GM12878 (cell line): ENCODE results near the gene SGIP1. TPM values are rescaled to one million over a fixed set of nuclear protein-coding genes. Genes with fewer than 3 reads are reported as not detected.

Source experiments
- ATAC-seq: fragments of 200-7000 bp; cut with Tn5 transposase; 3 replicates; pipeline ENCODE4 v1.9.1; 2020; ENCODE audit warnings: mild to moderate bottlenecking, moderate library complexity
- BruUV-seq: library from RNA; stranded (reverse); fragments of 400-500 nt; replicated peaks from 2 replicates; lab custom pipeline; 2021; lab: Mats Ljungman, UMichigan
- CTCF ChIA-PET: fragments of 300-600 bp; sonication (Branson Sonifier 250); formaldehyde crosslinking; extraction: SDS; loops from one replicate; lab custom pipeline; 2021; ENCODE audit warnings: inconsistent platforms; lab: Yijun Ruan, JAX
- POLR2A ChIA-PET: fragments of 350-600 bp; formaldehyde crosslinking; extraction: SDS; loops from one replicate; lab custom pipeline; 2021; ENCODE audit warnings: inconsistent platforms; lab: Charles Lee
- RAD21 ChIA-PET: fragments of 300-600 bp; sonication (Branson Sonifier 250); formaldehyde crosslinking; loops from one replicate; lab custom pipeline; 2023; ENCODE audit warnings: antibody characterized with exemption; ENCODE audit not compliant: unreplicated experiment; lab: Charles Lee
- SMC1A ChIA-PET: fragments of 300-600 bp; sonication (Branson Sonifier 250); formaldehyde crosslinking; loops from one replicate; lab custom pipeline; 2023; ENCODE audit not compliant: unreplicated experiment, uncharacterized antibody; lab: Charles Lee
- DNase-seq: peaks from one replicate; pipeline ENCODE4 v3.0.0-alpha.2; 2011; ENCODE audit warnings: low read depth, low spot score
- FAIRE-seq: peaks from 3 replicates; lab custom pipeline; 2011; peaks lifted over from hg19 to GRCh38; lab: Jason Lieb, UNC
- H2AFZ ChIP-seq: 2 replicates; pipeline ENCODE4 v1.6.0; 2011; ENCODE audit warnings: low read depth, low read length, control low read depth; ENCODE audit not compliant: control insufficient read depth
- H3K27ac ChIP-seq: 2 replicates; pipeline ENCODE4 v1.5.1; 2011; ENCODE audit warnings: control low read depth; ENCODE audit not compliant: control insufficient read depth, insufficient read depth
- H3K27me3 ChIP-seq, 2 experiments: replicated peaks in 1 of 2; 2 replicates each; pipeline versions ENCODE4 v1.6.0 to v1.6.1; 2011; ENCODE audit warnings: low read length in 1 of 2; ENCODE audit not compliant: control insufficient read depth in 2 of 2, insufficient read depth in 2 of 2
- H3K36me3 ChIP-seq, 2 experiments: 2 replicates each; pipeline ENCODE4 v1.5.1; 2011; ENCODE audit warnings: low read length in 1 of 2; ENCODE audit not compliant: control insufficient read depth in 2 of 2, insufficient read depth in 2 of 2
- H3K4me1 ChIP-seq: 2 replicates; pipeline ENCODE4 v1.6.1; 2011; ENCODE audit warnings: mild to moderate bottlenecking, low read length, moderate library complexity, mixed read lengths; ENCODE audit not compliant: control insufficient read depth, insufficient read depth
- H3K4me2 ChIP-seq: 2 replicates; pipeline ENCODE4 v1.6.0; 2011; ENCODE audit warnings: control low read depth; ENCODE audit not compliant: control insufficient read depth, insufficient read depth
- H3K4me3 ChIP-seq: fragments of 200-600 bp; sonication (generic); 2 replicates; pipeline ENCODE4 v1.5.1; 2016
- H3K79me2 ChIP-seq: 2 replicates; pipeline ENCODE4 v1.6.0; 2011; ENCODE audit warnings: low read length; ENCODE audit not compliant: control insufficient read depth, insufficient read depth
- H3K9ac ChIP-seq: 2 replicates; pipeline ENCODE4 v1.8.0; 2011; ENCODE audit warnings: low read length, control low read depth, mixed read lengths; ENCODE audit not compliant: control insufficient read depth, insufficient read depth
- H3K9me3 ChIP-seq: replicated peaks from 3 replicates; pipeline ENCODE4 v1.5.1; 2011; ENCODE audit warnings: mild to moderate bottlenecking, low read length; ENCODE audit not compliant: control insufficient read depth, insufficient read depth
- H4K20me1 ChIP-seq: 2 replicates; pipeline ENCODE4 v1.6.0; 2011; ENCODE audit not compliant: control insufficient read depth, insufficient read depth
- CEBPB ChIP-seq, 2 experiments: fragments of 150-350 bp in 1 of 2; IDR thresholded peaks; 2 replicates each; pipeline ENCODE4 v1.6.1; 2012 to 2014; ENCODE audit warnings: low read depth in 2 of 2, low read length in 2 of 2, borderline replicate concordance in 1 of 2, inconsistent platforms in 1 of 2
- CHD4 ChIP-seq: fragments of 200-600 bp; sonication (generic); IDR thresholded peaks from 2 replicates; pipeline ENCODE4 v1.6.1; 2016; ENCODE audit warnings: mild to moderate bottlenecking
- CREB1 ChIP-seq: IDR thresholded peaks from 2 replicates; pipeline ENCODE4 v1.6.1; 2012; ENCODE audit warnings: low read depth, mild to moderate bottlenecking, inconsistent platforms
- CREM ChIP-seq: IDR thresholded peaks from 2 replicates; pipeline ENCODE4 v1.6.1; 2014; ENCODE audit warnings: antibody characterized with exemption, low read depth
- JUND ChIP-seq: IDR thresholded peaks from 2 replicates; pipeline ENCODE4 v1.6.1; 2012; ENCODE audit warnings: low read depth, mild to moderate bottlenecking, low read length, improper control_type of control experiment, moderate library complexity
- MTA3 ChIP-seq: IDR thresholded peaks from 2 replicates; pipeline ENCODE4 v1.6.1; 2012; ENCODE audit warnings: low read length, inconsistent platforms, borderline replicate concordance
- NR2F1 ChIP-seq: fragments of 450-650 bp; conservative IDR thresholded peaks from 2 replicates; pipeline ENCODE4 v1.6.1; 2017; ENCODE audit warnings: mild to moderate bottlenecking
- SPI1 ChIP-seq: IDR thresholded peaks from 2 replicates; pipeline ENCODE4 v1.6.1; 2011; ENCODE audit warnings: low read depth, mild to moderate bottlenecking, low read length, moderate library complexity, borderline replicate concordance; ENCODE audit not compliant: insufficient read depth
- SUZ12 ChIP-seq: fragments of 200-600 bp; sonication (generic); IDR thresholded peaks from one replicate; pipeline ENCODE4 v1.6.1; 2018; ENCODE audit warnings: antibody characterized with exemption, mild to moderate bottlenecking; ENCODE audit not compliant: unreplicated experiment
- USF1 ChIP-seq: IDR thresholded peaks from 2 replicates; pipeline ENCODE4 v1.6.1; 2011; ENCODE audit warnings: borderline replicate concordance, low read depth, mild to moderate bottlenecking, moderate library complexity, mixed read lengths, low read length; ENCODE audit not compliant: insufficient read depth; ENCODE audit errors: extremely low read length
- ZBTB11 ChIP-seq: fragments of 450-650 bp; formaldehyde crosslinking; IDR thresholded peaks from 2 replicates; pipeline ENCODE4 v1.5.0; 2022; ENCODE audit warnings: mild to moderate bottlenecking, missing genetic modification characterization
- ZNF207 ChIP-seq: fragments of 450-650 bp; IDR thresholded peaks from 2 replicates; pipeline ENCODE4 v1.6.1; 2014; ENCODE audit warnings: antibody characterized with exemption, mild to moderate bottlenecking, borderline replicate concordance
- ZSCAN29 ChIP-seq: fragments of 450-650 bp; IDR thresholded peaks from 2 replicates; pipeline ENCODE4 v1.6.1; 2017; ENCODE audit warnings: mild to moderate bottlenecking, moderate library complexity
- WGBS: methylation state at CpG from one replicate; pipeline ENCODE4 v1.1.6; 2016; ENCODE audit warnings: low lambda C conversion rate; ENCODE audit not compliant: insufficient replicate concordance, insufficient coverage; ENCODE audit errors: missing lambda C conversion rate; 5-methylcytosine and 5-hydroxymethylcytosine counted together
- in situ Hi-C: fragments of 300-500 bp; cut with MboI; formaldehyde crosslinking; loops from 9 replicates; pipeline ENCODE4 v1.14.3; 2018; ENCODE audit warnings: mixed read lengths
- intact Hi-C: fragments of 100-400 bp; cut with micrococcal nuclease; formaldehyde crosslinking; loops from one replicate; pipeline ENCODE4 v1.14.2; 2022; ENCODE audit not compliant: unreplicated experiment
- polyA plus RNA-seq, 11 experiments: library from polyadenylated mRNA; depleted of rRNA in 4 of 11; unstranded in 6 of 11; stranded (reverse) in 5 of 11; fragments of >200 nt; fragmentation: Nextera tagmentation in 4 of 11; fragmentation: Illumina TruSeq in 1 of 11; extraction: Ambion mirVana in 4 of 11; extraction: Trizol in 1 of 11; gene quantifications; 1 replicate in 1 of 11; 2 replicates in 10 of 11; pipeline versions ENCODE4 v1.2.1 to v1.2.3, GENCODE V29; 2011 to 2016; ENCODE audit warnings: inconsistent platforms in 2 of 11, missing spikeins in 2 of 11, low read depth in 1 of 11
- total RNA-seq, 4 experiments: library from RNA; depleted of rRNA in 3 of 4; stranded (reverse); fragments of >200 nt in 3 of 4; fragmentation: Illumina TruSeq in 1 of 4; extraction: Trizol in 1 of 4; gene quantifications; 2 replicates each; pipeline versions ENCODE4 v1.2.1 to v1.2.3, GENCODE V29; 2013 to 2021

Gene SGIP1
- total and polyA plus RNA-seq, 10 of the 15 experiments (the other 5 are each of a cell fraction or from before 2014, with no cell fraction given) = 0.15 TPM; not detected in 9

- Histone ChIP-seq H3K4me3 (no peak overlapping the region), H3K9ac (no peak overlapping the region), H3K4me1 (no peaks in the 10 kb centered on the region), H3K79me2 (no peaks in the 10 kb centered on the region), H3K4me2 (no peak overlapping the region), H3K9me3 (no peaks in the 10 kb centered on the region), H3K27me3 (no peaks in the 10 kb centered on the region), H2AFZ (no peak overlapping the region), H3K27ac (no peak overlapping the region), H3K36me3 (no peaks in the 10 kb centered on the region), H4K20me1 (no peaks in the 10 kb centered on the region)
- RAD21 ChIA-PET = no interaction called here
- BruUV-seq = no TSS peak
- CTCF ChIA-PET = no interaction called here
- SMC1A ChIA-PET = interaction anchor here (1.2 kb wide), 1 partner anchor 11 kb away, joined by 3 read pairs; no protein-coding TSS in a partner anchor
- no peak for DNase-seq
- in situ Hi-C loops = no loop called here
- POLR2A ChIA-PET = no interaction called here
- 7% methylated on average over 3 of the region's 3 CpGs for WGBS
- FAIRE-seq = no peak
- ATAC-seq = no peak
- TF ChIP-seq CEBPB (IDR thresholded peaks at IDR 0.05; ENCODE audit: borderline replicate concordance in 1 of 2, low read depth in 2 of 2, low read length in 2 of 2) = no peak
- TF ChIP-seq CREM = no peak
- no peak for TF ChIP-seq ZNF207
- no peak for TF ChIP-seq JUND
- TF ChIP-seq USF1 = no peak
- TF ChIP-seq ZBTB11 (CRISPR knock-in tag) = no peak
- no peak for TF ChIP-seq NR2F1
- no peak for TF ChIP-seq CREB1
- no peak for TF ChIP-seq ZSCAN29
- TF ChIP-seq SUZ12 = no peak
- no peak for TF ChIP-seq CHD4
- TF ChIP-seq MTA3 = no peak
- TF ChIP-seq SPI1 = no peak
- intact Hi-C loops = no loop called here
Observed at GRCh38 chr1:66676613-66677298, 142.8 kb downstream of the SGIP1 start.
